ENCODE measurements around the gene OR6C75.
"Not testable (repeated sequence)": the region's sequence is repeated elsewhere in the genome, so short reads cannot be mapped to it uniquely, and the experiment has no call there.

The OR6C75 gene

GRCh38 chr12:55396326-55396725 lies 33.6 kb downstream of the OR6C75 start:
- no peak overlapping the region for H3K4me2 ChIP-seq (ENCODE audit: low read depth, low read length, poor library complexity, severe bottlenecking)
- H2AFZ ChIP-seq (ENCODE audit: low read depth, low read length, severe bottlenecking): no peak overlapping the region
- no peak for TF ChIP-seq CTCF (IDR thresholded peaks at IDR 0.05; ENCODE audit: insufficient read depth, low read length, poor library complexity, severe bottlenecking)
- TF ChIP-seq EZH2phosphoT487 (conservative IDR thresholded peaks at IDR 0.05; ENCODE audit: low read length): no peak
- H3F3A ChIP-seq (ENCODE audit: insufficient read depth): no peaks in the 10 kb centered on the region
- no peaks in the 10 kb centered on the region for H3K9me3 ChIP-seq (ENCODE audit: insufficient read depth, low read length)
- H3K9ac ChIP-seq (ENCODE audit: low read length): no peak overlapping the region
- no peaks in the 10 kb centered on the region for H3K79me2 ChIP-seq (ENCODE audit: insufficient read depth, low read length)
- no peak overlapping the region for H3K4me3 ChIP-seq (ENCODE audit: insufficient read depth, low read length, poor library complexity, severe bottlenecking)
- no peaks in the 10 kb centered on the region for H4K20me1 ChIP-seq (ENCODE audit: low read depth, low read length)
- no peaks in the 10 kb centered on the region for H3K36me3 ChIP-seq (ENCODE audit: low read length)
- no peaks in the 10 kb centered on the region for H3K27me3 ChIP-seq (ENCODE audit: low read length)
- no peak overlapping the region for H3K27ac ChIP-seq (ENCODE audit: low read depth, low read length)
- H3K9me2 ChIP-seq (replicated peaks; ENCODE audit: insufficient read depth, low read length): no peaks in the 10 kb centered on the region

GRCh38 chr12:55400229-55400628 lies 37.5 kb downstream of the OR6C75 start, which contains the start of gene OR6C65:
TSS of gene OR6C65 (plus strand) at chr12:55400529. CDS start at chr12:55400529, 0 bp downstream.
- Histone ChIP-seq H3K9ac (ENCODE audit: low read length) (no peak within 1 kb of the TSS), H3K36me3 (ENCODE audit: low read length) (no peaks in the 10 kb centered on the region), H2AFZ (ENCODE audit: low read depth, low read length, severe bottlenecking) (no peak within 1 kb of the TSS), H3K4me2 (ENCODE audit: low read depth, low read length, poor library complexity, severe bottlenecking) (no peak within 1 kb of the TSS), H3K27ac (ENCODE audit: low read depth, low read length) (no peak within 1 kb of the TSS), H3K9me3 (ENCODE audit: insufficient read depth, low read length) (no peaks in the 10 kb centered on the region), H3K27me3 (ENCODE audit: low read length) (no peaks in the 10 kb centered on the region), H4K20me1 (ENCODE audit: low read depth, low read length) (no peaks in the 10 kb centered on the region), H3K4me3 (ENCODE audit: insufficient read depth, low read length, poor library complexity, severe bottlenecking) (no peak within 1 kb of the TSS), H3K79me2 (ENCODE audit: insufficient read depth, low read length) (no peaks in the 10 kb centered on the region), H3F3A (ENCODE audit: insufficient read depth) (no peaks in the 10 kb centered on the region), H3K9me2 (replicated peaks; ENCODE audit: insufficient read depth, low read length) (no peaks in the 10 kb centered on the region)
- no peak for TF ChIP-seq EZH2phosphoT487 (conservative IDR thresholded peaks at IDR 0.05; ENCODE audit: low read length)
- no peak for TF ChIP-seq CTCF (IDR thresholded peaks at IDR 0.05; ENCODE audit: insufficient read depth, low read length, poor library complexity, severe bottlenecking)

- TF ChIP-seq CTCF (IDR thresholded peaks at IDR 0.05; ENCODE audit: insufficient read depth, low read length, poor library complexity, severe bottlenecking) (no peak), EZH2phosphoT487 (conservative IDR thresholded peaks at IDR 0.05; ENCODE audit: low read length) (no peak)
- Histone ChIP-seq H3K9me3 (ENCODE audit: insufficient read depth, low read length) (no peaks in the 10 kb centered on the region), H4K20me1 (ENCODE audit: low read depth, low read length) (no peaks in the 10 kb centered on the region), H3F3A (ENCODE audit: insufficient read depth) (no peaks in the 10 kb centered on the region), H3K9ac (ENCODE audit: low read length) (no peak overlapping the region), H3K36me3 (ENCODE audit: low read length) (no peaks in the 10 kb centered on the region), H3K27me3 (ENCODE audit: low read length) (no peaks in the 10 kb centered on the region), H3K4me2 (ENCODE audit: low read depth, low read length, poor library complexity, severe bottlenecking) (no peak overlapping the region), H3K4me3 (ENCODE audit: insufficient read depth, low read length, poor library complexity, severe bottlenecking) (no peak overlapping the region), H2AFZ (ENCODE audit: low read depth, low read length, severe bottlenecking) (no peak overlapping the region), H3K79me2 (ENCODE audit: insufficient read depth, low read length) (no peaks in the 10 kb centered on the region), H3K27ac (ENCODE audit: low read depth, low read length) (no peak overlapping the region), H3K9me2 (replicated peaks; ENCODE audit: insufficient read depth, low read length) (no peaks in the 10 kb centered on the region)
Observed at GRCh38 chr12:55407866-55408265, 45.1 kb downstream of the OR6C75 start.

GRCh38 chr12:55409133-55409532 lies 46.4 kb downstream of the OR6C75 start:
- not testable (repeated sequence) for H3K27me3 ChIP-seq (ENCODE audit: low read length); H3K27ac ChIP-seq (ENCODE audit: low read depth, low read length); H3K4me3 ChIP-seq (ENCODE audit: insufficient read depth, low read length, poor library complexity, severe bottlenecking); H3K9me2 ChIP-seq (replicated peaks; ENCODE audit: insufficient read depth, low read length); H2AFZ ChIP-seq (ENCODE audit: low read depth, low read length, severe bottlenecking); H3K36me3 ChIP-seq (ENCODE audit: low read length); H3F3A ChIP-seq (ENCODE audit: insufficient read depth); H3K79me2 ChIP-seq (ENCODE audit: insufficient read depth, low read length); H3K4me2 ChIP-seq (ENCODE audit: low read depth, low read length, poor library complexity, severe bottlenecking); H3K9ac ChIP-seq (ENCODE audit: low read length); H4K20me1 ChIP-seq (ENCODE audit: low read depth, low read length); H3K9me3 ChIP-seq (ENCODE audit: insufficient read depth, low read length)

DNA sequence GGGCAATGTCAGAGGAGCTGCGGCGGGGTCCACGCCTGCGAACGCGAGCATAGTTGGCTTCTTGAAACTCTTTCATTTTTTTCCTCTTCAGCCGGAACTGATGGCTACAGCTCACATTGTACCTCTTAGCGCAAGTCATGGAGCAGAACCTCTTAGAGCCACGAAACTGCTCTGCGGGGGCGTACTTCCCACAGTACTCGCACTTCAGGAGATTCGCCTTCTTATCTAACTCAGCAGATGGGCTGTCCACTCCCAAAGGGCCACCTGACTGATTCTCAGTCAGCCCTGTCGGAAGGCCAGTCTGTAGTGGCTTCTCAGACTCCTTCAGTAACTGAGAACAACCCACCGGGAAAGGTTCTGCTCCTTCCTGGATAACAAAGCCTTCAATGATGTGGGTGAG lies 49.4 kb downstream of the OR6C75 start:
- not testable (repeated sequence) for H3K79me2 ChIP-seq (ENCODE audit: insufficient read depth, low read length); H3K9ac ChIP-seq (ENCODE audit: low read length); H3K9me2 ChIP-seq (replicated peaks; ENCODE audit: insufficient read depth, low read length); H3K4me3 ChIP-seq (ENCODE audit: insufficient read depth, low read length, poor library complexity, severe bottlenecking); H3K9me3 ChIP-seq (ENCODE audit: insufficient read depth, low read length); H3K27ac ChIP-seq (ENCODE audit: low read depth, low read length); H3K4me2 ChIP-seq (ENCODE audit: low read depth, low read length, poor library complexity, severe bottlenecking); H3K36me3 ChIP-seq (ENCODE audit: low read length); H2AFZ ChIP-seq (ENCODE audit: low read depth, low read length, severe bottlenecking); H4K20me1 ChIP-seq (ENCODE audit: low read depth, low read length); H3F3A ChIP-seq (ENCODE audit: insufficient read depth); H3K27me3 ChIP-seq (ENCODE audit: low read length)

All from SU-DHL-6 (cell line).